EL (cell line): ENCODE data around the gene RNF14.

Experiments
- DNase-seq: peaks from one replicate; pipeline ENCODE4 v3.0.0-alpha.2; 2016

Gene RNF14

GRCh38 chr5:141948812-141949211, 20.1 kb upstream of the RNF14 start:
- DNase-seq = no peak

- DNase-seq = no peak
Observed at GRCh38 chr5:141949511-141949910, 19.4 kb upstream of the RNF14 start.

GRCh38 chr5:141950207-141951005, 18.5 kb upstream of the RNF14 start:
- DNase-seq = no peak

- DNase-seq = no peak
Observed at GRCh38 chr5:141951332-141951781, 17.5 kb upstream of the RNF14 start.

- DNase-seq = no peak
Observed at GRCh38 chr5:141952020-141952419, 16.9 kb upstream of the RNF14 start.

GRCh38 chr5:141954194-141954593, 14.7 kb upstream of the RNF14 start:
- no peak for DNase-seq

- DNase-seq = no peak
Observed at GRCh38 chr5:141957367-141957996, 11.4 kb upstream of the RNF14 start.

- DNase-seq = peak; percentile 33
Observed at GRCh38 chr5:141958113-141958512, 10.8 kb upstream of the RNF14 start, which contains the start of gene PCDH12. Gene PCDH12, minus strand, starts transcription at chr5:141958202. Its CDS starts 351 bp downstream, at chr5:141957851.

- peak; percentile 22 for DNase-seq
Observed at GRCh38 chr5:141958546-141959172, 10.2 kb upstream of the RNF14 start.

GRCh38 chr5:141960018-141960417, 8.9 kb upstream of the RNF14 start:
- no peak for DNase-seq

GRCh38 chr5:141960449-141961323, 8.2 kb upstream of the RNF14 start:
- DNase-seq = peak; percentile 88

- DNase-seq = no peak
Observed at GRCh38 chr5:141961466-141961865, 7.4 kb upstream of the RNF14 start.

- no peak for DNase-seq
Observed at GRCh38 chr5:141963701-141964100, 5.2 kb upstream of the RNF14 start.

GRCh38 chr5:141965071-141965470, 3.8 kb upstream of the RNF14 start:
- DNase-seq = no peak

GRCh38 chr5:141966275-141966962, 2.5 kb upstream of the RNF14 start:
- no peak for DNase-seq

- no peak for DNase-seq
Observed at GRCh38 chr5:141966963-141967333, 2.0 kb upstream of the RNF14 start.

- peak; percentile 23 for DNase-seq
Observed at GRCh38 chr5:141969783-141970771, 1.2 kb downstream of the RNF14 start.

GRCh38 chr5:141973871-141974595, 5.1 kb downstream of the RNF14 start:
- peak; percentile 69 for DNase-seq

- no peak for DNase-seq
Observed at GRCh38 chr5:141976176-141976575, 7.3 kb downstream of the RNF14 start.

GRCh38 chr5:141978389-141978788, 9.5 kb downstream of the RNF14 start:
- no peak for DNase-seq
